ENCODE results near the gene DAAM1. TPM values are rescaled to one million over a fixed set of nuclear protein-coding genes. Genes with fewer than 3 reads are reported as not detected.

Gene DAAM1
- polyA plus RNA-seq, 1 experiment: 4.7 TPM

DNA sequence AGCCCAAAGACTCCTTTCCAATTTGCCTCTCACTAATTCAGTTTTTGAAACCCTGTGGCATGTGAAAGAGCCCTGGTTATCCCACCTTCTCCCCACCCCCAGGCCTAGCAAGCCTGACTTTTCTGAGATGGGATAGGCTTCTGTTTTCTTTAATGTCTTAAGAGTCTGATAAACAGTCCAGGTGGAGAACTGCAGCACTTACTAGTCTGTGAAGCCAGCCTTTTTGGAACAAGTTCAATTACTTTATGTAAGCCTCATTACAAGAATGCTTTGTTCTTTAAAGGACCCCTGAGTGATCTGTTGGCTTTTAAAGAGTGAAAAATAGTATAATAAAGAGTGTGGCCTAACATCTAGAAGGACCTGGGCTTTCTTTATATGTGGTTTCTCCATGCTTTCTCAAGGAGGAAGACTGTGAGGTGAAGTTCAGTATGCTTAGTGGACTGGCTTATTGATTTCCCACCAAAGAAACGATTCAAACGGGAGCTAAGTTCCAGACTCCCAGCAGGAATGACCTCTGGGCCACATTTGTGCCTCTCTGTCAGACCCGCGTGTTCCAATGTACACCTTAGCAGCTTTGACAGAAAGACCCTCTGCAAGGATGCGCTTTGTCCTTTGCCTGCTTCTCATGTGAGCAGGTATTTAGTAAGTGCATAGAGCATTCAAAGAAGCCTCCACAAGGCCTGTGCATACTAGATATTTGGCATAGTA, 129.5 kb downstream of the DAAM1 start:
- TF ChIP-seq, protein P1, sequence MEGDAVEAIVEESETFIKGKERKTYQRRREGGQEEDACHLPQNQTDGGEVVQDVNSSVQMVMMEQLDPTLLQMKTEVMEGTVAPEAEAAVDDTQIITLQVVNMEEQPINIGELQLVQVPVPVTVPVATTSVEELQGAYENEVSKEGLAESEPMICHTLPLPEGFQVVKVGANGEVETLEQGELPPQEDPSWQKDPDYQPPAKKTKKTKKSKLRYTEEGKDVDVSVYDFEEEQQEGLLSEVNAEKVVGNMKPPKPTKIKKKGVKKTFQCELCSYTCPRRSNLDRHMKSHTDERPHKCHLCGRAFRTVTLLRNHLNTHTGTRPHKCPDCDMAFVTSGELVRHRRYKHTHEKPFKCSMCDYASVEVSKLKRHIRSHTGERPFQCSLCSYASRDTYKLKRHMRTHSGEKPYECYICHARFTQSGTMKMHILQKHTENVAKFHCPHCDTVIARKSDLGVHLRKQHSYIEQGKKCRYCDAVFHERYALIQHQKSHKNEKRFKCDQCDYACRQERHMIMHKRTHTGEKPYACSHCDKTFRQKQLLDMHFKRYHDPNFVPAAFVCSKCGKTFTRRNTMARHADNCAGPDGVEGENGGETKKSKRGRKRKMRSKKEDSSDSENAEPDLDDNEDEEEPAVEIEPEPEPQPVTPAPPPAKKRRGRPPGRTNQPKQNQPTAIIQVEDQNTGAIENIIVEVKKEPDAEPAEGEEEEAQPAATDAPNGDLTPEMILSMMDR (IDR thresholded peaks at IDR 0.05; ENCODE audit: insufficient read depth, low read depth, low read length): no peak
- no peaks in the 10 kb centered on the region for H3K36me3 ChIP-seq (ENCODE audit: control insufficient read depth, insufficient read depth, low read length)
- no peak overlapping the region for H3K4me3 ChIP-seq (ENCODE audit: low read depth, low read length)
- ChIA-PET CTCF (interaction anchor here (1.0 to 2.1 kb wide), 2 partner anchors 16 to 19 kb away, joined by 3 to 4 read pairs; no protein-coding TSS in a partner anchor), POLR2A (no interaction called here)
- no peak for DNase-seq (ENCODE audit: low read depth)
- H3K27me3 ChIP-seq (ENCODE audit: control insufficient read depth, insufficient read depth, low read length): no peaks in the 10 kb centered on the region

DNA sequence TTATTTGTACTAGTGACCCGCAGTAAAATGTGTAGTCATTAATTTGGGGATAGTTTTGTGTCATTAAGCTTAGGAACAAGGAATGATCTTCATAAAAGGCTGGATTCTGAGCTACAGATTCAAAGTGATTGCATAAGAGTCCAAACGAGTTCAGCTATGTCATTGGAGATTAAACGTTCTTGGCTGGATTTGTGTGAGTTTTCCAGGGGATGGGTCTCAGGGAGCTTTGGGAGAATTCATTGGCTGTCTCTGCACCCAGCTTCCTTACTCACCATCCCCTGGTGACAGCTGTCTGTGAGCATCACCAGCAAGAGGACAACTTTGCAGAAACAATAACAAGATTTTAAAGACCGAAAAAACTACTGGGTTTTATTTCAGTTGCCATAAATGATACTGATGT, 130.4 kb downstream of the DAAM1 start:
- ChIA-PET POLR2A (interaction anchor here (0.6 kb wide), 1 partner anchor 24 kb away, joined by 4 read pairs; no protein-coding TSS in a partner anchor), CTCF (interaction anchor here (0.7 to 2.1 kb wide), 4 partner anchors 12 to 580 kb away, joined by 3 to 4 read pairs (median 3); no protein-coding TSS in a partner anchor)

DNA sequence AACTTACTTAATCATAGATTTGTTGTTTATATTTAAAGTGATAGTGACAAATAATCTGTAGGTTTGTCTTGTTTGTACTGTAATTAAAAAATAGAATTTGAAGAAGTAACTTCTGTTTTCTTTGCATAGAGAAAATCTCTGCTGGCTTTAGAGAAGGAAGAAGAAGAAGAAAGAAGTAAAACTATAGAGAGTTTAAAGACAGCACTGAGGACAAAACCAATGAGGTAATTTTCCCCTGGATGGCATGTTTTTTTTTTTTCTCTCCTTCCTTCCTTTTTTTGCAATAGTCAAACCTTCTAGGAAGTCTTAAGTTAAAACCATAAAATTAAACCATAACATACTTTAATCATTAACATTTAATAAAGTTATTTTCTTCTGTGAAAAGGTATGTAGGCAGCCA, 131.9 kb downstream of the DAAM1 start:
- CTCF ChIA-PET: interaction anchor here (0.7 kb wide), 1 partner anchor 139 kb away, joined by 4 read pairs; no protein-coding TSS in a partner anchor
- TF ChIP-seq, protein P1 (IDR thresholded peaks at IDR 0.05; ENCODE audit: insufficient read depth, low read depth, low read length): no peak
- POLR2A ChIA-PET: no interaction called here
- no peaks in the 10 kb centered on the region for H3K36me3 ChIP-seq (ENCODE audit: control insufficient read depth, insufficient read depth, low read length)
- H3K4me3 ChIP-seq (ENCODE audit: low read depth, low read length): no peak overlapping the region
- H3K27me3 ChIP-seq (ENCODE audit: control insufficient read depth, insufficient read depth, low read length): no peaks in the 10 kb centered on the region
- no peak for DNase-seq (ENCODE audit: low read depth)

More for the DNA sequence above, 130.4 kb downstream of the DAAM1 start:
- no peak for DNase-seq (ENCODE audit: low read depth)
- Histone ChIP-seq H3K4me3 (ENCODE audit: low read depth, low read length) (no peak overlapping the region), H3K27me3 (ENCODE audit: control insufficient read depth, insufficient read depth, low read length) (no peaks in the 10 kb centered on the region), H3K36me3 (ENCODE audit: control insufficient read depth, insufficient read depth, low read length) (no peaks in the 10 kb centered on the region)
- TF ChIP-seq, protein P1 (IDR thresholded peaks at IDR 0.05; ENCODE audit: insufficient read depth, low read depth, low read length): no peak

DNA sequence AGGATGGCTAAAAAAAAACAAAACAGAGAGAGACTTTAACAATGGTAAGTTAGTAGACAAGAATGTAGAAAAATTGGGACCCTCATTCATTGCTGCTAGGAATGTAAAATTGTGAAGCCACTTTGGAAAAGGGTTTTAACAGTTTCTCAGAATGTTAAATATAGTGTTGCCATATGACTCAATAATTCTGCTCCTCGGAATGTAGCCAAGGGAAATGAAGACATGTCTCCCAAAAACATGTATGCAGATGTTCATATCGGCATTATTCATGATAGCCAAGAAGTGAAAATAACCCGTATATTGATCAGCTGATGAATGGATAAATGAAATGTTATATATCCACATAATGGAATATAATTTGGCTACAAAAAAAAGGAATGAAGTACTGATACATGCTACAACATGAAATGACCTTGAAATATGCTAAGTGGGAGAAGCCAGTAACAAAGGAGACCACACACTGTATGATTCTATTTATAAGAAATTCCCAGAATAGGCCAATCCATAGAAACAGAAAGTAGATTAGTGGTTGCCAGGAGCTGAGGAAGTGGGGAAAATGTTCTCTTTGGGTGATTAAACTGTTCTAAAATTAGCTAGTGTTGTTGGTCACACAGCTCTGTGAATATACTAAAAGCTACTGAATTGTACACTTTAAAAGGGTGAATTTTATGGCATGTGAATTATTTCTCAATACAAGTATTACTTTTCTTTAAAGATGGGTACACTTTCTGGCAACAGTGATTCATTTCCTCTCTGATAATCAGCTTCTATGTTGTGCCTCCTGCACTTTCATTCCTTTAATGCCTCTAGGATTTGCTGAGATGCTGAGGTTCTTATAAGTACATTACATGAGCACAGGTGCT, 132.5 kb downstream of the DAAM1 start:
- TF ChIP-seq, protein P1 (IDR thresholded peaks at IDR 0.05; ENCODE audit: insufficient read depth, low read depth, low read length): no peak
- no peak for DNase-seq (ENCODE audit: low read depth)
- CTCF ChIA-PET: interaction anchor here (0.7 kb wide), 2 partner anchors 28 to 138 kb away, joined by 3 to 4 read pairs; no protein-coding TSS in a partner anchor
- no peak overlapping the region for H3K4me3 ChIP-seq (ENCODE audit: low read depth, low read length)
- POLR2A ChIA-PET: interaction anchor here (0.5 kb wide), 1 partner anchor 38 kb away, joined by 4 read pairs; no protein-coding TSS in a partner anchor
- H3K27me3 ChIP-seq (ENCODE audit: control insufficient read depth, insufficient read depth, low read length): no peaks in the 10 kb centered on the region
- H3K36me3 ChIP-seq (ENCODE audit: control insufficient read depth, insufficient read depth, low read length): no peaks in the 10 kb centered on the region

DNA sequence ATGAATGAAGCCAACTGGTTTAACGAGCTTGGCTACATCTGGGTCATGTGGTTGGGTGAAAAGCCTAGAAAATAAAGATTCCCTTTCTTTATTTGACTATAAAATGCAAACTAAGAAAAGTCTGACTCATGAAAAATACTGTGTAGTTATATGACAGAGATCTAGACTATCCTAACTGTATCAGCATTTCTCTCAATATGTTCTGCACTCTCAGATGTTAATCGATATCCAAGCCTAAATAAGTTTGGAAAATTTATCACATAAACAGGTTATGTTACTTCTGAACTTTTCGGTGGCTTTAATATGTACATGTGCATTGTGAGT, 133.1 kb downstream of the DAAM1 start:
- ChIA-PET POLR2A (no interaction called here), CTCF (no interaction called here)
- no peaks in the 10 kb centered on the region for H3K27me3 ChIP-seq (ENCODE audit: control insufficient read depth, insufficient read depth, low read length)

More for the DNA sequence above, 133.1 kb downstream of the DAAM1 start:
- H3K4me3 ChIP-seq (ENCODE audit: low read depth, low read length): no peak overlapping the region
- no peak for DNase-seq (ENCODE audit: low read depth)
- TF ChIP-seq, protein P1 (IDR thresholded peaks at IDR 0.05; ENCODE audit: insufficient read depth, low read depth, low read length): no peak
- H3K36me3 ChIP-seq (ENCODE audit: control insufficient read depth, insufficient read depth, low read length): no peaks in the 10 kb centered on the region

Measured in BJ (cell line).